ENCODE results near the gene ZNF433.

DNA sequence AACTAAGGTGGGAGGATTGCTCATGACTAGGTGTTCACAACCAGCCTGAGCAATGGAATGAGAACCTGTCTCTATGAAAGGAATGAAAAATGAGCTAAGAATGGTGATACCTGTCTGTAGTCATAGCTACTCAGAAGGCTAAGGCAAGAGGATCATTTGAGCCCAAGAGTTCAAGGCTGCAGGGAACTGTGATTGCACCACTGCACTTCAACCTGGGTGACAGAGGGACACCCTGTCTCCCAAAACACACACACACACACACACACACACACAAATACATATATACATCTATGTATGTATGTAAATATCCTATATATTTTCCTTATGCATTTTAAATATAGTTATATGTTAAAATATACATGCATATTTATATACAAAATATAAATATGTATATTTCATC, 7.4 kb upstream of the ZNF433 start:
- TF ChIP-seq, protein P1, sequence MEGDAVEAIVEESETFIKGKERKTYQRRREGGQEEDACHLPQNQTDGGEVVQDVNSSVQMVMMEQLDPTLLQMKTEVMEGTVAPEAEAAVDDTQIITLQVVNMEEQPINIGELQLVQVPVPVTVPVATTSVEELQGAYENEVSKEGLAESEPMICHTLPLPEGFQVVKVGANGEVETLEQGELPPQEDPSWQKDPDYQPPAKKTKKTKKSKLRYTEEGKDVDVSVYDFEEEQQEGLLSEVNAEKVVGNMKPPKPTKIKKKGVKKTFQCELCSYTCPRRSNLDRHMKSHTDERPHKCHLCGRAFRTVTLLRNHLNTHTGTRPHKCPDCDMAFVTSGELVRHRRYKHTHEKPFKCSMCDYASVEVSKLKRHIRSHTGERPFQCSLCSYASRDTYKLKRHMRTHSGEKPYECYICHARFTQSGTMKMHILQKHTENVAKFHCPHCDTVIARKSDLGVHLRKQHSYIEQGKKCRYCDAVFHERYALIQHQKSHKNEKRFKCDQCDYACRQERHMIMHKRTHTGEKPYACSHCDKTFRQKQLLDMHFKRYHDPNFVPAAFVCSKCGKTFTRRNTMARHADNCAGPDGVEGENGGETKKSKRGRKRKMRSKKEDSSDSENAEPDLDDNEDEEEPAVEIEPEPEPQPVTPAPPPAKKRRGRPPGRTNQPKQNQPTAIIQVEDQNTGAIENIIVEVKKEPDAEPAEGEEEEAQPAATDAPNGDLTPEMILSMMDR (IDR thresholded peaks at IDR 0.05): no peak
- TF ChIP-seq POLR2A (IDR thresholded peaks at IDR 0.05): no peak

Data from adrenal gland (tissue), 5 donors.